SIG-M5 treated with dmso at 0.1 percent for 504 hours (cell line): ENCODE results near the gene TRAPPC14.
A peak's percentile ranks its signal among the peaks of the same experiment; 100 is the strongest.
"Not testable (repeated sequence)": the region's sequence is repeated elsewhere in the genome, so short reads cannot be mapped to it uniquely, and the experiment has no call there.

Experiments
- DNase-seq: peaks from one replicate; lab custom pipeline; 2025; ENCODE audit not compliant: unreplicated experiment; lab: John Stamatoyannopoulos, UW

TRAPPC14 gene, protein sequence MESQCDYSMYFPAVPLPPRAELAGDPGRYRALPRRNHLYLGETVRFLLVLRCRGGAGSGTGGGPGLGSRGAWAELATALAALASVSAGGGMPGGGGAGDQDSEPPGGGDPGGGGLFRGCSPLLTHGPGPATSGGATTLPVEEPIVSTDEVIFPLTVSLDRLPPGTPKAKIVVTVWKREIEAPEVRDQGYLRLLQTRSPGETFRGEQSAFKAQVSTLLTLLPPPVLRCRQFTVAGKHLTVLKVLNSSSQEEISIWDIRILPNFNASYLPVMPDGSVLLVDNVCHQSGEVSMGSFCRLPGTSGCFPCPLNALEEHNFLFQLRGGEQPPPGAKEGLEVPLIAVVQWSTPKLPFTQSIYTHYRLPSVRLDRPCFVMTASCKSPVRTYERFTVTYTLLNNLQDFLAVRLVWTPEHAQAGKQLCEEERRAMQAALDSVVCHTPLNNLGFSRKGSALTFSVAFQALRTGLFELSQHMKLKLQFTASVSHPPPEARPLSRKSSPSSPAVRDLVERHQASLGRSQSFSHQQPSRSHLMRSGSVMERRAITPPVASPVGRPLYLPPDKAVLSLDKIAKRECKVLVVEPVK

DNA sequence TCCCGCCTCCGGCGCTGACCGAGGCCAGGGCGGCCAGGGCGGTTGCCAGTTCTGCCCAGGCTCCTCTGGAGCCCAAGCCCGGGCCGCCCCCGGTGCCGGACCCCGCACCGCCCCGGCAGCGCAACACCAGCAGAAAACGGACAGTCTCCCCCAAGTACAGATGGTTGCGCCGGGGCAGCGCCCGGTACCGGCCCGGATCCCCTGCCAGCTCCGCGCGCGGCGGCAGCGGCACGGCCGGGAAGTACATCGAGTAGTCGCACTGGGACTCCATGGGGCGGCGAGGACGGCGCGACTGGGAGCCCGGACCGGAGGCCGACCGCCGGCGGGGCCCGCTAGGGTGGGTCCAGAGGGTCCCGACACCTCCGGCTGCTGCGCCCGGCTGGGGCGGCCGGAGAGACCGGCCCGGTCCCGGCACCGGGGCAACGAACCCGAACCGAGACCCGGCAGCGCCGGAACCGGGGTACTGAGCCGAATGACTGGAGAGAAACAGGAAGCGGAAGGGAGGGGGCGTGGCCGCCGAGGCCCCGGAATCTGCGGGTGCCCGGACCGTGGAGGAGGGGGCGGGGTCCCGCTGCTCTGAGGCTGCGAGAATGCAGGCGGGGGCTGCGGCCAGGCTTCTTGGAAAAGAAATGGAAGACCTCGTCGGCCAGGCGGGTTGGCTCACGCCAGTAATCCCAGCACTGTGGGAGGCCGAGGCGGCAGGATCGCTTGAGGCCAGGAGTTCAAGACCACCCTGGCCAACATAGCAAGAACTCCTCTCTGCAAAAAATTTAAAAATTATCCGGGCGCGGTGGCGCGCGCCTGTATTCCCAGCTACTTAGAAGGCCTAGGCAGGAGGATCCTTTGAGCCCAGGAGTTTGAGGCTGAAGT is at the start of gene TRAPPC14:
Gene TRAPPC14 (minus strand): TSS at position 495 of the 870 bp plus-strand sequence. CDS start 224 bp downstream, at position 271.
- DNase-seq: peak; percentile 75

DNA sequence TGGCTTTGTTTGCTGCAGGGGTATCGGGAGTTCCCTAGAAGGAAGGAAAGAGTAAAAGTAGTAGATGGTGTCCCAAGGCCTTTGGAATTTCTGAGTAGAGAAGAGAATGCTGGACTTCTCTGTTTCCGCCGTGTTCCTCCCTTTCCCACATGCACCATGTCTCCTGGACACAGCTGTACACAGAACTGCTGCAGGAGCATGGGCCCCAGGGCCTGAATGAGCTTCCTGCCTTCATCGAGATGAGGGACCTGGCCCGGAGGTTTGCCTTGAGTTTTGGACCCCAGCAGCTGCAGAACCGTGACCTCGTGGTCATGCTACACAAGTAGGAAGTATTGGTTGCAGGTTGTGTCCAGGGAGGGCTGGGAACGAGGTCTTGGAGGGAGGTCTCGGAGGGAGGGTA is 45.9 kb upstream of the TRAPPC14 start:
- DNase-seq: no peak

DNA sequence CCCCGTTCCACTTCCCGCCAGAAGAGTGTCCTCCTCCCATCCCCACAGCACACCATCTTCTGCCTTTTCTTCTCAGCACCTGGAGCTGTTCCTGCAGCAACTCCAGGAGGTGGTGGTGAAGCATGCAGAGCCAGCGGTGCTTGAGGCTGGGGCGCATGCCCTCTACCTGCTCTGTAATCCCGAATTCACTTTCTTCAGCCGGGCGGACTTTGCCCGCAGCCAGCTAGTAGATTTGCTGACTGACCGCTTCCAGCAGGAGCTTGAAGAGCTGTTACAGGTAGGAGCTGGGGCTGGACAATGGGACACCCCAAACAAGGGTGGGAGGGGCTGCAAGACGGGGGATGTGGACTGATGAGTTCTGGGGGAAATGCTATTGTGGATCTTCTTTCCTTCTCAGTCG is 42.2 kb upstream of the TRAPPC14 start:
- no peak for DNase-seq

DNA sequence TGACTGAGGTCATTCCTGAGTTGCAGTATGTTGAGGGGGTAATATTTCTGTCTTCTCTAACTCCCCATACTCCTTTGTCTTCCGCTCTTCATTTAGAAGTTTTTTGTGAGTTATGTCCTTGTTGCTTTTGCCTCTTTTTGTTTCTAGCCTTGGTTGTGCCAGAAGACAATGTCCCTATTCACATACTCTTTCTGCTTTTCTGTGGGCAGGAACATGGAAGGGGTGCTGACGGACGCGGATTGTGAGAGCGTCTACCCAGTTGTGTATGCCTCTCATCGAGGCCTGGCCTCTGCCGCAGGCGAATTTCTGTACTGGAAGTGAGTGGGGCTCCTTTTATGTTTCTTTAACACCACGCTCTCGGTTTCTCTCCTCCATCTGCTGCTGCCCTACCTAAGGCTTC is 39.7 kb upstream of the TRAPPC14 start:
- no peak for DNase-seq

DNA sequence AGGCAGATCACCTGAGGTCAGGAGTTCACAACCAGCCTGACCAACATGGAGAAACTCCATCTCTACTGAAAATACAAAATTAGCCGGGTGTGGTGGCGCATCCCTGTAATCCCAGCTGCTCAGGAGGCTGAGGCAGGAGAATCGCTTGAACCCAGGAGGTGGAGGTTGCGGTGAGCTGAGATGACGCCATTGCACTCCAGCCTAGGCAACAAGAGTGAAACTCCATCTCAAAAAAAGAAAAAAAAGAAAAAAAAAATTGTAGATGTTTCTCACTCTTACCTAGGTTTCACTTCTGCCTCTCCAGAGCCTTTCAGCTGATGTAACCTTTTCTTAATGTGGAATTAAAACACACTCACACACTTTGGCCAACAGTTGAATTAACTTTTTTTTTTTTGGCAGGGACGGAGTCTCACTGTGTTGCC is 37.4 kb upstream of the TRAPPC14 start:
- not testable (repeated sequence) for DNase-seq

DNA sequence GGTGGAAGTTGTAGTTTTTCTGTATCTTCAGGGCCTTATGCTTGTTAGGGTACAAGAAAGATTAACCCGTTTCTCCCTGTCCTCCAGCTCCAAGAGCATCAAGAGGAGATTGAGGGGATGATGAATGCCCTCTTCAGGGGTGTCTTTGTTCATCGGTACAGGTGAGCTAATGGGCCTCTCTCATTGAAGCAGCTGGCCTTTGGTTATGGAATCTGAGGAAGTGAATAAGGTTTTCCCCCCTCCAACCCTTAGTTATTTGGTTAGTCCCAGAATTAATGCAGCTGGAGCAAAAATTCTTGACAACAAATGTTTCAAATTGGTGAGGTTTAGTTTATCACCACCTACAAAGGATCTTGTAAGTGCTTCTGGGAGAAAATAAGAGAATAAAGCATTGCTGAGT is 36.7 kb upstream of the TRAPPC14 start:
- no peak for DNase-seq

DNA sequence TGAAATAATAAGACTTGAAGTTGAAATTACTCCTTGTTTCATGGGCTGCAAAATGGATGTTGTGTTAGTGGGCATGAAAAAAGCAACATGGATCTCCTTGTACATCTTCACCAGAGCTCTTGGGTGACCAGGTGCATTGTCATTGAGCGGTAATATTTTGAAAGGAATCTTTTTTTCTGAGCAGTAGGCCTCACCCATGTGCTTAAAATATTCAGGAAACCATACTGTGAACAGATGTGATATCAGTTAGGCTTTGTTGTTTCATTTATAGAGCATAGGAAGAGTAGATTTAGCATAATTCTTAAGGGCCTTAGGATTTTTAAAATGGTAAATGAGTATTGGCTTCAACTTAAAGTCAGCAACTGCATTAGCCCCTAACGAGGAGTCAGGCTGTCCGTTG is 34.4 kb upstream of the TRAPPC14 start:
- no peak for DNase-seq

DNA sequence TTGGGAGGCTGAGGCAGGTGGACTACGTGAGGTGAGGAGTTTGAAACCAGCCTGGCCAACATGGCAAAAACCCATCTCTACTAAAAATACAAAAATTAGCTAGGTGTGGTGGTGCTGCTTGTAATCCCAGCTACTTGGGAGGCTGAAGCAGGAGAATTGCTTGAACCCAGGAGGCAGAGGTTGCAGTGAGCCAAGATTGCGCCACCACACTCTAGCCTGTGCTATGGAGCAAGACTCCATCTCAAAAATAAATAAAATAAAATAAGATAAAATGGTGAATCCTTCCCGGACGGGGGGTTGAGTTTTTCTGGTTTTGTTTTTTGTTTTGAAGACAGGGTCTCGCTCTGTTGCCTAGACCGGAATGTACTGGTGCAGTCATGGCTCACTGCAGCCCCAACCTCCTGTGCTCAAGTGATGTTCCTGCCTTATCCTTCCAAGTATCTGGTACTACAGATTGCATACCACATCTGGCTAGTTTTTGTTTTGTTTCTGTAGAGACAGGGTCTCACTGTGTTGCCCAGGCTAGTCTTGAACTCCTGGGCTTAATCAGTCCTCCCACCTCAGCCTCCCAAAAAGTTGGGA is 33.8 kb upstream of the TRAPPC14 start:
- DNase-seq: not testable (repeated sequence)

DNA sequence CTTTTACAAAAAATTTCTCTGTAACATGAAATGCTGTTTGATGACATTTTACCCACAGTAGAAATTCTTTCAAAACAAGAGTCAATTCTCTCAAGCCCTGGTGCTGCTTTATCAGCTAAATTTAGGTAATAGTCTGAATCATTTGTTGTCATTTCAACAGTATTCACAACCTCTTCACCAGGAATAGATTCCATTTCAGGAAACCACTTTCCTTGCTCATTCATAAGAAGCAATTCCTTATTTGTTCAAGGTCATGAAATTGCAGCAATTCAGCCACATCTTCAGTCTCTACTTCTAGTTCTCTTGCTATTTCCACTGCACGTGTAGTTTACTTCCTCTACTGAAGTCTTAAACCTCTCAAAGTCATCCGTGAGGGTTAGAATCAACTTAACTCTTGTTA is 33.3 kb upstream of the TRAPPC14 start:
- peak; percentile 79 for DNase-seq

DNA sequence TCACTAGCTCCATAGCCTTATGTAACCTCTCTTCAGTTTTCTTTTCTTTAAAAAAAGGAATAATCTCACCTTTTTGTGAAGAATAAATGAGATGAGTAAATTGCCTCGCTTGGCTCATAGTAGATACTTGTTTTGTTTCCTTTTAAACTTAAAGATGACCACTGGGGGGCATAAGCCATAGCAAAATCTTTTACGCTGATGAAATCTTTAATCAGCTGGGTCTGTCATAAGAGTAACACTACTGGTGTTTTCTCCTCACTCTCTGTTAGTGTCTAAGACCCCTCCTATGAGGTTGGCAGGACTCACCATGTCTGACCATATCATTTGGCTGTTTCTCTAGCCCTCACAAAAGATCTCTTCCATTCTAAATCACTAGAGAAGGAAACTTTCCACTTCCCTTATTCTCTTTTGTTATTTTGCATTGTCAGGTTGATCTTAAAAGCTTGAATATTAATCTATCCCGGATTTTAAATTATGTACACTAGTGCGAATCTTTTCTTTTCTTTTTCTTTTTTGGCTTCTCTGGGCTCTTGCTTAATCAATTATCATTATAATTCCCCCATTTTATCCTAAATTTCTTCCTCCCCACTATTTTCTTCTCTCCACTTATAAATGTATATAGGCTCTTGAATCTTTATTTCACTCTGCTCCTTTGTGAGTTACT is 31.7 kb upstream of the TRAPPC14 start:
- peak; percentile 47 for DNase-seq

DNA sequence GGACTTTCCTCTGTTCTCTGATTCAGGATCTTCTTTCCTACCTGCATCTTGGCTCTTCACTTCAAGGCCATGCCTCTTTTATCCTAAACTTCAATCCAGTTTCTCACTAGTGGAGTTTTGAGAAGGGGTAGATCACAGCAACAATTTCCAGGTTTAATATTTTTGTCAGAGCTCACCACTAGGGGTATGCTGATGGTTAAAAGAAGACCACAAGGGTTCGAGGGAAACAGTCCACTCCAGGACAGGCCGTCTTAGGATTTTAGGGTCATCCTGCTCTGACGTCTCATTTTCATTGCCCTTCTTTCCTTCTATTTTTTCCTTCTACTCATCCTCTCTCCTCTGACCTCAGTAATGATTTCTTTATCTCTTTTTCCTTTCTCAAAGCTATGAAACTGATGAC is 30.5 kb upstream of the TRAPPC14 start:
- no peak for DNase-seq

DNA sequence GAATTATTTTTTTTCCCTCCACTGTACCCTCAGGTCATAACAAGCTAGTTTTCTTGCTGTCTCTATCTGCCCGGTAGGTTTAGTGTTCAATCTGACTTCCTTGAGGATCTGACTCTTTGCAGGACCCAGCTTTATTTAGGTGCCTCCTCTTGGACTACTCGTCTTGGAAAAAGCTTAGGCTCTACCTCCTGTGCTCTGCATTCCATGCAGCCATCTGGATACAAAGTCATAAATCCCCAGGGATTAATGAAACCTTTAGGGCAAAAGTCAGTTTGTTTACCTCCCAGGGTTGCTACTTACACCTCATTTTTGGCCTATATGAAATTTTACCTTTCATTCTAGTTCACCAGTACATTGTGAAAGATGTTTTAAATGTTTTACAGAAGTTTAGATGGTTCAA is 27.2 kb upstream of the TRAPPC14 start:
- no peak for DNase-seq

DNA sequence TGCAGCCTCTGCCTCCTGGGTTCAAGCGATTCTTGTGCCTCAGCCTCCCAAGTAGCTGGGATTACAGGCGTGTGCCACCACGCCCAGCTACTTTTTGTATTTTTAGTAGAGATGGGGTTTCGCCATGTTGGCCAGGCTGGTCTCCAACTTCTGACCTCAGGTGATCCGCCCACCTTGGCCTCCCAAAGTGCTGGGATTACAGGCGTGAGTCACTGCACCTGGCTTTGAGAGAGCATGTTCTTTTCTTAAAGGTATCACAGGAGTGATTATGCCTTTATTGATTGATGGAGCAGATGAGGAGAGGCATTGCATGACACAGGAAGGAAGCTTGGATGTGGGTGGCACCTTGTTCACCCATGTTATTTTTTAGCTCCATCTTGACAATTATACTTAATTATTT is 24.6 kb upstream of the TRAPPC14 start:
- DNase-seq: not testable (repeated sequence)

DNA sequence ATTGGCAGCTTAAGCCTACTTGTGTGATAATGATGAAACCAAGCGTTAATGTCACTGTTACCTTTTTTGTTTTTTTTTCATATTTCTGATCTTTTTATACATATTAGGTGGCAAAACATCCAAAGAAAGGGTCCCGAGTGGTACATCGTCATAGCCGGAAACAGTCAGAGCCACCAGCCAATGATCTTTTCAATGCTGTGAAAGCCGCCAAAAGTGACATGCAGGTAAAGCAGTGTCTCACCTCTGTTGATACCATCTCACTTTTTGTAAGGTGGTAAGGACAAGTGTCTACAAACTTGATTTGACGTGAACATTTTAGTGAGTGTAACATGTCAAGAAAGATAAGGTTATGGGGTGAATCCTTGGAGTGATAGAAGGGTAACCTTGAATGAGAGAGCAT is 24.1 kb upstream of the TRAPPC14 start:
- not testable (repeated sequence) for DNase-seq

DNA sequence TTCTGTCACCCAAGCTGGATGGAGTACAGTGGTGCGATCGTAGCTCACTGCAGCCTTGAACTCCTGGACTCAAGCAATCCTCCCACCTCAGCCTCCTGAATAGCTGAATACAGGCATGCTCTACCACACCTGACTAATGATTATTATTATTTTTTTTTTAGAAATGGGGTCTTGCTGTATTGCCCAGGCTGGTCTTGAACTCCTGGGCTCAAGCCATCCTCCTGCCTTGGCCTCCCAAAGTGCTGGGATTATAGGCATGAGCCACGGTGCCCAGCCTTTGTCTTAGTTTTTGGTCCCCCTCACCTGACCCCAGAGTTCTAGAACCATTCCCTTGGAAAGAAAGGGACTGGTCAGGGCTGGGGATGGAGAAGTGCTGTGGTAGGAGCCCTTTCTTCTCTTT is 21.6 kb upstream of the TRAPPC14 start:
- not testable (repeated sequence) for DNase-seq

DNA sequence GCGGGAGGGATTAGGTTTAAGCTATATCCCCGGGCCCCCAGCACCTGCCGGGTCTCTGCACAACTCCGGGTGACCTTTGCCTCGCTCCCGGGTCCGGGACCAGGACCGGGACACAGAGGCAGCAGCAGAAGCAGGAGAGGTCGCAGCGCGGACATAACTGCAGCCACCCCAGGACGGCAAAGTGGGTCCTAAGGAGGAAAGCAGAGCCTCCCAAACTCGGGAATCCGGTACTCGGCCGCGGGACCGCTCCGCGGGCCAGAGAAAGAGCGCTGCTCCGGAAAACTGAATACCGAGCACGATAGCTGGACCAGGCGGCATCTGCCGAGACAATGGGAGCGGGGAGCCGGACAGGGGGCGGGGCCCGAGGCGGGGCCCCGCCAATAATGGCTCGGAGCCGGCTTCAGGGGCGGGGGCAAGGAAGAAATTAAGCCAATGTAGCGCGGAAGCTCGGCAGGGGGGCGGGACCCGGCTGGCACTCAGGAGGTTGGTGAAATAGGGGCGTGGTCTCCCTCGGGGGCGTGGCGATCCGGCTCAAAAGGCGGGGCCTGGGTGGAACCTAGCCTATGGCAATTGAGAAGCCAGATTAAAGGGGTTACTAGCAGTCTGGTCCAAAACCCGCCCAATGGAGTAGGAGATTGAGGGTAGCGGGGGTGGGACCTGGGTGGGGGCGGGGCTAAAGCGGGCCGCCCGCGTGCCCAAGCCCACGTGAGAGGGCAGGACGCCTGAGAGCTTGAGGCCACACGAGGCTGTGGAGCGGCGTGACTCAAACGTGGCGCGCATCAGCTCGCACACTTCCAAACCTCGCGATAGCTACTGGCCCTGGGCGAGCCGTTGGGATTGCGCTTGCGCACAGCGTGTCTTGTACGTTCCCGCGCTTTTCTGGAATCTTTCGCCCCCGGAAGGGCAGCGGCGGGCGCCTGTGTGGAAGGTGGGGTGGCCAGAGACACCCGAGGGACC is 18.8 kb upstream of the TRAPPC14 start, which contains the start of the genes GPC2 and STAG3:
Gene GPC2 (minus strand): TSS at position 337 of the 957 bp plus-strand sequence. CDS start 182 bp downstream, at position 155.
Gene STAG3 (plus strand): TSS at position 874 of the 957 bp plus-strand sequence. CDS start 2,639 bp downstream, outside the sequence.
- DNase-seq: peak; percentile 91

DNA sequence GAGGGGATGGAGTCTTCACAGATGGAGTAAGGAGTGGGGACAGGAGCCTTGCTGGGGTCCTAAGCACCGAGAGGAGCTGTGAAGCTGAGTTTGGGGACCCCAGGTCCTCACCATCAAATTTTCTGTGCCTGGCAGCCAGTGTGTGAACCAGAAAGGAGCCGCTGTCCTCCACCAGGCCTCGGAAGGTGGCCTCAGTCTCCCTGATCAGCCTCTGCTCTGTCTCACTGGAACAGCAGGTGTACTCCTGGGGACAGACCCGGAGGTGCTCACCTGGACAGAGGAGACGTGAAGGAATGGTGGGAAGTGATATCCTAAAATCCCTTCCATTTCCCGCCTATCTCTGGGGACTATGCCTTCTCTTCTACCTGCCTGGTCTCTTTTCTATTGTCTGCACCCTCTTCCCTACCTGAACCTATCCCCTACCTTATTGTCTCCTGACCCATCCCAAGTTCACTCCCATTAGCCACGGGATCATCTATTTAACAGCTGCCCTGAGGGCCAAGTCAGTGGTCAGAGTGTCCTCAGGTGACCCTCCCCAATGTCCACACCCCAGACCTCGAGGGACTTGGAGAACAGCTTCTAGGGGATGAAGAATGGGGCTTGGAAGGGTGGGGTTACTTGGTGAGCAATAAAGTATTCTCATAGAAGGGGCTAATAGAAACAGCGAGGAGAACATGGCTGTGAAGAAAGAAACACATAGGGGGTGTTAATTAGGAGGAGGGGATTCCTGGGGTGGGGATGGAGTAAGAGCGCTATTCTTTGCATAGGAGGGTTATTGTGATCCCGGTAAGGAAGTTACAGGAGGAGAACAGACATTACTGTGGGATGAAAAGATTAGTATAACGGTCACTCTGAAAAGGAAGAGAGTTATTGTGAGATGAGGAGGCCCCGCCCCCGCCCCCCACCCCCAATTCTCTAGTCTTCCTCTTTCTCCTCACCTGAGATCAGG is 17.8 kb upstream of the TRAPPC14 start:
- DNase-seq: no peak

DNA sequence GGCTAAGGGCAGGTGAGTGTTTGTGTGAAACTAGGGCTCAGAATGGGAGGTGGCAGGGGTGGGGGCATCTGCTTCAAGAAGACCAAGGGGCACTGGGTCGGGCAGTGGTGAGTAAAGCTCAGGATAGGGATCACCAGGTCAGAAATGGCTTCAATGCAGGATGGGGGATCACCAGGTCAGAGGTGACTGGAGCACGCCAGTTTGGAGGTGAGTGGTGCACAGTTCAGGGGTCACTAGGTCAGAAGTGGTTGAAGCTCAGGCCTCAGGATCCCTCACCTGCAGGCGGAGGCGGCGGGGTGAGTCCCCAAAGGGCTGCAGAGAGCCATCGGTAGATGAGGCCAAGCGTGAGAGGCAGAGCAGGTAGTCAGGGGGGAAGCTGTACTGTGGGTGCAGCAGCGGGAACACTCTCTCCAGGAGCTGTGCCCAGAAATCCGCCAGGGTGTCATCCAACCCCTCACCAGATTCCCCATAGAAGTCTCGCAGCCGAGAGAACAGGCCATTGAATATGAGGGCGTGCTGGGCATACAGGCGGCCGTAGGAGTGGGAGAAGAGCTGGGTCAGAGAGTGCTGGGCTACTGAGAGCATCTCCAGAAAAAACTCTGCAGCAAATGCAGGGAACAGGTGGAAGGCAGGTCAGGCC is 16.9 kb upstream of the TRAPPC14 start:
- no peak for DNase-seq
